H1 (cell line): Measurements from ENCODE around the gene SMC3. TPM values are rescaled to one million over a fixed set of nuclear protein-coding genes. Genes with fewer than 3 reads are reported as not detected.

ENCODE experiments used
- CTCF ChIA-PET: fragments of 300-600 bp; sonication (Branson Sonifier 250); formaldehyde crosslinking; loops from one replicate; lab custom pipeline; 2021; ENCODE audit not compliant: partially characterized antibody; lab: Charles Lee
- POLR2A ChIA-PET: fragments of 300-600 bp; sonication (Branson Sonifier 250); formaldehyde crosslinking; loops from one replicate; lab custom pipeline; 2021; ENCODE audit warnings: inconsistent platforms; ENCODE audit not compliant: partially characterized antibody; lab: Charles Lee
- DNase-seq, 2 experiments: peaks; one replicate each; pipeline versions ENCODE4 v3.0.0 to v3.0.0-alpha.2; 2010 to 2022; ENCODE audit warnings: low spot score in 2 of 2, low read depth in 1 of 2, mixed read lengths in 1 of 2
- FAIRE-seq: peaks from 2 replicates; lab custom pipeline; 2011; peaks lifted over from hg19 to GRCh38; lab: Jason Lieb, UNC
- H2AFZ ChIP-seq: 2 replicates; pipeline ENCODE4 v1.8.1; 2012; ENCODE audit warnings: low read length, inconsistent platforms
- H2AK5ac ChIP-seq: 2 replicates; pipeline ENCODE4 v1.6.1; 2013; ENCODE audit warnings: low read depth, low read length
- H2BK120ac ChIP-seq: replicated peaks from 2 replicates; pipeline ENCODE3; 2013; ENCODE audit warnings: low read depth, low read length, inconsistent platforms
- H2BK12ac ChIP-seq: 2 replicates; pipeline ENCODE4 v1.6.1; 2013; ENCODE audit warnings: low read depth, low read length
- H2BK15ac ChIP-seq: 2 replicates; pipeline ENCODE4 v1.6.1; 2013; ENCODE audit warnings: low read length
- H2BK20ac ChIP-seq: 2 replicates; pipeline ENCODE4 v1.6.1; 2013; ENCODE audit warnings: low read length
- H2BK5ac ChIP-seq: 2 replicates; pipeline ENCODE4 v1.6.1; 2013; ENCODE audit warnings: low read depth, low read length
- H3K14ac ChIP-seq: 2 replicates; pipeline ENCODE4 v1.6.1; 2013; ENCODE audit warnings: inconsistent platforms; ENCODE audit not compliant: insufficient read length
- H3K18ac ChIP-seq: 2 replicates; pipeline ENCODE4 v1.6.1; 2013; ENCODE audit warnings: low read length; ENCODE audit errors: extremely low read depth
- H3K23ac ChIP-seq: 2 replicates; pipeline ENCODE4 v1.6.1; 2013; ENCODE audit warnings: inconsistent platforms; ENCODE audit not compliant: insufficient read length
- H3K23me2 ChIP-seq: 2 replicates; pipeline ENCODE4 v1.6.1; 2013; ENCODE audit warnings: low read depth, low read length
- H3K27ac ChIP-seq: 2 replicates; pipeline ENCODE4 v1.6.1; 2011; ENCODE audit warnings: low read depth, low read length, inconsistent platforms
- H3K27me3 ChIP-seq, 4 experiments: replicated peaks in 1 of 4; 1 replicate in 1 of 4; 2 replicates in 3 of 4; pipeline versions ENCODE4 v1.6.1 to v1.8.1; 2011 to 2013; ENCODE audit warnings: low read length in 3 of 4, mild to moderate bottlenecking in 3 of 4, inconsistent platforms in 2 of 4, mixed read lengths in 2 of 4, moderate library complexity in 1 of 4; ENCODE audit not compliant: control insufficient read depth in 3 of 4, insufficient read depth in 3 of 4; ENCODE audit errors: extremely low read depth in 1 of 4
- H3K36me3 ChIP-seq, 4 experiments: 2 replicates each; pipeline versions ENCODE4 v1.6.1 to v1.8.1; 2011 to 2013; ENCODE audit warnings: mild to moderate bottlenecking in 4 of 4, low read length in 3 of 4, moderate library complexity in 2 of 4, control low read depth in 1 of 4, inconsistent platforms in 1 of 4; ENCODE audit not compliant: insufficient read depth in 4 of 4, control insufficient read depth in 2 of 4
- H3K4ac ChIP-seq: replicated peaks from 2 replicates; pipeline ENCODE3; 2013; ENCODE audit warnings: low read length, low read depth, mixed read lengths, inconsistent platforms; ENCODE audit not compliant: insufficient read length
- H3K4me1 ChIP-seq, 4 experiments: replicated peaks in 1 of 4; 1 replicate in 1 of 4; 2 replicates in 3 of 4; pipeline versions ENCODE4 v1.6.1 to v1.8.1; 2011 to 2013; ENCODE audit warnings: low read length in 3 of 4, inconsistent platforms in 2 of 4, mixed read lengths in 1 of 4; ENCODE audit not compliant: insufficient read depth in 4 of 4, control insufficient read depth in 3 of 4
- H3K4me2 ChIP-seq, 2 experiments: 2 replicates each; pipeline versions ENCODE4 v1.6.1 to v1.8.1; 2011 to 2013; ENCODE audit warnings: low read depth in 2 of 2, low read length in 2 of 2, control low read depth in 1 of 2, inconsistent platforms in 1 of 2, mild to moderate bottlenecking in 1 of 2; ENCODE audit not compliant: insufficient read depth in 1 of 2
- H3K4me3 ChIP-seq, 4 experiments: fragments of 200-600, 300-600 bp in 1 of 4; sonication (generic), shearing (Covaris generic), sonication (Bioruptor Twin) in 1 of 4; 2 replicates each; pipeline versions ENCODE4 v1.5.1 to v1.8.1; 2011 to 2016; ENCODE audit warnings: low read length in 4 of 4, low read depth in 3 of 4, control low read depth in 2 of 4, inconsistent platforms in 2 of 4, mild to moderate bottlenecking in 2 of 4, mixed read lengths in 1 of 4, moderate library complexity in 1 of 4; ENCODE audit not compliant: insufficient read depth in 2 of 4; ENCODE audit errors: extremely low read depth in 1 of 4
- H3K56ac ChIP-seq: replicated peaks from 2 replicates; pipeline ENCODE3; 2013; ENCODE audit warnings: low read depth, mild to moderate bottlenecking, mixed read lengths, low read length, inconsistent platforms; ENCODE audit not compliant: insufficient read length
- H3K79me1 ChIP-seq: 2 replicates; pipeline ENCODE4 v1.6.1; 2013; ENCODE audit warnings: low read depth, low read length, control low read depth
- H3K79me2 ChIP-seq, 2 experiments: 2 replicates each; pipeline versions ENCODE4 v1.6.1 to v1.8.1; 2012 to 2013; ENCODE audit warnings: low read length in 2 of 2, mild to moderate bottlenecking in 2 of 2, inconsistent platforms in 1 of 2; ENCODE audit not compliant: insufficient read depth in 2 of 2, control insufficient read depth in 1 of 2
- H3K9ac ChIP-seq, 4 experiments: replicated peaks in 1 of 4; 1 replicate in 1 of 4; 2 replicates in 3 of 4; pipeline versions ENCODE4 v1.6.1 to v1.8.1; 2011 to 2013; ENCODE audit warnings: low read depth in 3 of 4, low read length in 3 of 4, control low read depth in 2 of 4, mild to moderate bottlenecking in 2 of 4, moderate library complexity in 2 of 4, inconsistent platforms in 1 of 4; ENCODE audit errors: extremely low read depth in 1 of 4
- H3K9me3 ChIP-seq, 2 experiments: 2 replicates each; pipeline versions ENCODE4 v1.6.1 to v1.8.1; 2012 to 2013; ENCODE audit warnings: mild to moderate bottlenecking in 2 of 2, moderate library complexity in 2 of 2, control low read depth in 1 of 2, inconsistent platforms in 1 of 2, low read depth in 1 of 2, low read length in 1 of 2, mixed read lengths in 1 of 2; ENCODE audit not compliant: insufficient read depth in 2 of 2
- H4K20me1 ChIP-seq, 2 experiments: replicated peaks in 1 of 2; 2 replicates each; pipeline versions ENCODE3 to v1.8.1; 2011 to 2013; ENCODE audit warnings: inconsistent platforms in 2 of 2, low read length in 2 of 2, mild to moderate bottlenecking in 1 of 2; ENCODE audit not compliant: insufficient read depth in 2 of 2, control insufficient read depth in 1 of 2
- H4K5ac ChIP-seq: 2 replicates; pipeline ENCODE4 v1.6.1; 2013; ENCODE audit warnings: low read length, low read depth, mixed read lengths, inconsistent platforms; ENCODE audit not compliant: insufficient read length
- H4K8ac ChIP-seq: 2 replicates; pipeline ENCODE4 v1.8.0; 2013; ENCODE audit warnings: mild to moderate bottlenecking, moderate library complexity, low read length, inconsistent platforms; ENCODE audit not compliant: insufficient read depth; ENCODE audit errors: extremely low read depth
- H4K91ac ChIP-seq: replicated peaks from 2 replicates; pipeline ENCODE3; 2013; ENCODE audit warnings: low read length, mixed read lengths, inconsistent platforms; ENCODE audit not compliant: insufficient read length
- EZH2 ChIP-seq: fragments of 200-600 bp; sonication (generic); IDR thresholded peaks from 2 replicates; pipeline ENCODE4 v1.7.1; 2012; ENCODE audit warnings: low read depth, mild to moderate bottlenecking, moderate library complexity, low read length, inconsistent platforms; ENCODE audit not compliant: severe bottlenecking
- GABPA ChIP-seq: IDR thresholded peaks from 2 replicates; pipeline ENCODE4 v1.6.1; 2011; ENCODE audit warnings: mild to moderate bottlenecking, low read length, moderate library complexity, borderline replicate concordance; ENCODE audit not compliant: insufficient read depth
- GTF2F1 ChIP-seq: IDR thresholded peaks from 2 replicates; pipeline ENCODE4 v1.6.1; 2012; ENCODE audit warnings: low read depth, low read length, improper control_type of control experiment, borderline replicate concordance
- JUN ChIP-seq: IDR thresholded peaks from 2 replicates; pipeline ENCODE4 v1.6.1; 2011; ENCODE audit warnings: low read depth, mild to moderate bottlenecking, improper control_type of control experiment, low read length
- KDM4A ChIP-seq: IDR thresholded peaks from one replicate; pipeline ENCODE4 v1.7.1; 2012; ENCODE audit warnings: low read depth, mild to moderate bottlenecking, moderate library complexity, low read length, inconsistent platforms; ENCODE audit not compliant: severe bottlenecking
- MAX ChIP-seq: IDR thresholded peaks from 2 replicates; pipeline ENCODE4 v1.6.1; 2012; ENCODE audit warnings: inconsistent platforms
- POU5F1 ChIP-seq: IDR thresholded peaks from 2 replicates; pipeline ENCODE4 v1.6.1; 2011; ENCODE audit warnings: low read depth, mild to moderate bottlenecking, low read length, moderate library complexity
- SIRT6 ChIP-seq: IDR thresholded peaks from one replicate; pipeline ENCODE4 v1.7.1; 2012; ENCODE audit warnings: low read length, inconsistent platforms
- TAF7 ChIP-seq: optimal IDR thresholded peaks from 2 replicates; pipeline ENCODE3; 2011; ENCODE audit warnings: low read depth, mild to moderate bottlenecking, inconsistent platforms, low read length, moderate library complexity, borderline replicate concordance
- USF2 ChIP-seq: IDR thresholded peaks from 2 replicates; pipeline ENCODE4 v1.6.1; 2011; ENCODE audit warnings: low read length, improper control_type of control experiment
- YY1 ChIP-seq: IDR thresholded peaks from 2 replicates; pipeline ENCODE4 v1.6.1; 2011; ENCODE audit warnings: low read depth, mild to moderate bottlenecking, low read length
- WGBS, 2 experiments: shearing (Covaris generic) in 1 of 2; methylation state at CpG; one replicate each; pipeline versions ENCODE4 v1.1.6 to v1.1.7; 2013 to 2015; ENCODE audit warnings: low lambda C conversion rate in 2 of 2, mixed read lengths in 2 of 2, inconsistent platforms in 1 of 2, low coverage in 1 of 2, missing lambda C conversion rate in 1 of 2; ENCODE audit not compliant: insufficient replicate concordance in 2 of 2, insufficient coverage in 1 of 2, insufficient read length in 1 of 2; ENCODE audit errors: extremely low coverage in 1 of 2, missing lambda C conversion rate in 1 of 2; 5-methylcytosine and 5-hydroxymethylcytosine counted together
- polyA plus RNA-seq, 7 experiments: library from polyadenylated mRNA; depleted of rRNA in 3 of 7; stranded (reverse) in 5 of 7; unstranded in 2 of 7; fragments of >200 nt in 5 of 7; fragments of 200-250 nt in 2 of 7; gene quantifications; 1 replicate in 5 of 7; 2 replicates in 1 of 7; 4 replicates in 1 of 7; pipeline versions ENCODE4 v1.2.1 to v1.2.3, GENCODE V29; 2011 to 2013; ENCODE audit warnings: missing spikeins in 2 of 7, mixed read lengths in 2 of 7
- total RNA-seq: library from RNA; stranded (reverse); fragmentation: NEBNext Ultra II Directional; extraction: Animal tissue kit (Norgen Biotek cat#: 25700); gene quantifications from 2 replicates; pipeline ENCODE4 v1.2.1, GENCODE V29; 2021

Gene SMC3
- total and polyA plus RNA-seq, 2 of the 8 experiments (the other 6 are each of a cell fraction or from before 2014, with no cell fraction given) = 12.7 to 93.4 TPM

- Histone ChIP-seq H3K9ac (no peak overlapping the region), H3K27ac (no peak overlapping the region), H3K4me1 (peaks cover 0 to 14% (median 4%) of the 10 kb centered on the region in 4 experiments; a peak in 2 of 7 replicates), H3K23me2 (peaks cover 5% of the 10 kb centered on the region), H2BK120ac (no peak overlapping the region), H3K4me3 (no peak overlapping the region), H4K8ac (no peak overlapping the region), H2BK5ac (no peak overlapping the region), H3K36me3 (no peaks in the 10 kb centered on the region; a peak in 1 of 8 replicates), H4K5ac (no peak overlapping the region), H4K91ac (no peak overlapping the region), H3K14ac (no peak overlapping the region), H3K18ac (no peak overlapping the region), H2AFZ (no peak overlapping the region), H3K23ac (no peak overlapping the region), H3K79me1 (no peaks in the 10 kb centered on the region), H2AK5ac (no peak overlapping the region), H3K79me2 (no peaks in the 10 kb centered on the region), H3K9me3 (no peaks in the 10 kb centered on the region), H2BK12ac (no peak overlapping the region), H2BK15ac (no peak overlapping the region), H3K4me2 (no peak overlapping the region), H3K4ac (no peak overlapping the region), H3K56ac (no peak overlapping the region), H2BK20ac (no peak overlapping the region), H4K20me1 (no peaks in the 10 kb centered on the region), H3K27me3 (peaks cover 11 to 26% (median 20%) of the 10 kb centered on the region in 4 experiments)
- POLR2A ChIA-PET = interaction anchor here (1.0 kb wide), 1 partner anchor 40 kb away, joined by 3 read pairs; no protein-coding TSS in a partner anchor
- DNase-seq (no peak), FAIRE-seq (no peak)
- CTCF ChIA-PET = interaction anchor here (0.8 to 1.7 kb wide), 8 partner anchors 11 to 277 kb away, joined by 3 to 6 read pairs (median 4); no protein-coding TSS in a partner anchor
- 85% methylated on average over 3 of the region's 3 CpGs; no CpG with 5 or more reads in 1 of the 2 experiments for WGBS, 2 experiments
- TF ChIP-seq JUN (no peak), KDM4A (no peak), GTF2F1 (no peak), USF2 (no peak), GABPA (no peak), MAX (no peak), TAF7 (no peak), POU5F1 (no peak), SIRT6 (no peak), EZH2 (no peak), YY1 (no peak)
These were observed 81.3 kb downstream of the SMC3 start for GRCh38 chr10:110648692-110649346.
